Vagina (tissue), 2 donors: ENCODE measurements around the gene ZNF248. TPM values are rescaled to one million over a fixed set of nuclear protein-coding genes. Genes with fewer than 3 reads are reported as not detected.

Experiments
- DNase-seq, 2 donors: peaks; one replicate each; pipeline ENCODE4 v3.0.0-alpha.2; 2017; ENCODE audit errors: extremely low spot score in 2 of 2
- H3K27ac ChIP-seq: fragments of 200-600 bp; sonication (generic); one replicate; pipeline ENCODE4 v1.5.1; 2019
- H3K27me3 ChIP-seq: fragments of 200-600 bp; sonication (generic); one replicate; pipeline ENCODE4 v1.5.1; 2019
- H3K36me3 ChIP-seq, 2 donors: fragments of 200-600 bp; sonication (generic); one replicate each; pipeline ENCODE4 v1.5.1; 2017 to 2019
- H3K4me1 ChIP-seq: fragments of 200-600 bp; sonication (generic); one replicate; pipeline ENCODE4 v1.5.1; 2019
- H3K4me3 ChIP-seq, 2 donors: fragments of 200-600 bp; sonication (generic); 1 replicate in 1 of 2; 2 replicates in 1 of 2; pipeline ENCODE4 v1.5.1; 2016 to 2019
- H3K9me3 ChIP-seq: fragments of 200-600 bp; sonication (generic); one replicate; pipeline ENCODE4 v1.5.1; 2019
- POLR2A ChIP-seq, 2 donors: fragments of 450-650 bp; IDR thresholded peaks; one replicate each; pipeline ENCODE4 v1.6.1; 2017; ENCODE audit warnings: antibody characterized with exemption in 2 of 2, mild to moderate bottlenecking in 2 of 2, moderate library complexity in 2 of 2
- POLR2AphosphoS5 ChIP-seq, 2 donors: sonication (generic); formaldehyde crosslinking; IDR thresholded peaks; one replicate each; pipeline ENCODE4 v1.9.0; 2017; ENCODE audit warnings: antibody characterized with exemption in 2 of 2, mild to moderate bottlenecking in 2 of 2, low read depth in 1 of 2; ENCODE audit not compliant: insufficient read depth in 1 of 2
- intact Hi-C: fragments of 100-400 bp; cut with DNase I; formaldehyde crosslinking; loops from one replicate; pipeline ENCODE4 v1.15.1; 2023
- total RNA-seq: library from RNA; depleted of rRNA; stranded (reverse); fragments of >200 nt; gene quantifications from one replicate; pipeline ENCODE4 v1.2.3, GENCODE V29; 2016
- TF ChIP-seq, protein P1 (sequence below), 3 experiments: fragments of 450-650 bp in 2 of 3; fragments of 200-600 bp in 1 of 3; sonication (generic) in 1 of 3; IDR thresholded peaks; one replicate each; pipeline ENCODE4 v1.5.1; 2017 to 2019; ENCODE audit warnings: antibody characterized with exemption in 3 of 3, mild to moderate bottlenecking in 2 of 3, moderate library complexity in 2 of 3

The ZNF248 gene
- total RNA-seq, result 17.7 TPM

DNA sequence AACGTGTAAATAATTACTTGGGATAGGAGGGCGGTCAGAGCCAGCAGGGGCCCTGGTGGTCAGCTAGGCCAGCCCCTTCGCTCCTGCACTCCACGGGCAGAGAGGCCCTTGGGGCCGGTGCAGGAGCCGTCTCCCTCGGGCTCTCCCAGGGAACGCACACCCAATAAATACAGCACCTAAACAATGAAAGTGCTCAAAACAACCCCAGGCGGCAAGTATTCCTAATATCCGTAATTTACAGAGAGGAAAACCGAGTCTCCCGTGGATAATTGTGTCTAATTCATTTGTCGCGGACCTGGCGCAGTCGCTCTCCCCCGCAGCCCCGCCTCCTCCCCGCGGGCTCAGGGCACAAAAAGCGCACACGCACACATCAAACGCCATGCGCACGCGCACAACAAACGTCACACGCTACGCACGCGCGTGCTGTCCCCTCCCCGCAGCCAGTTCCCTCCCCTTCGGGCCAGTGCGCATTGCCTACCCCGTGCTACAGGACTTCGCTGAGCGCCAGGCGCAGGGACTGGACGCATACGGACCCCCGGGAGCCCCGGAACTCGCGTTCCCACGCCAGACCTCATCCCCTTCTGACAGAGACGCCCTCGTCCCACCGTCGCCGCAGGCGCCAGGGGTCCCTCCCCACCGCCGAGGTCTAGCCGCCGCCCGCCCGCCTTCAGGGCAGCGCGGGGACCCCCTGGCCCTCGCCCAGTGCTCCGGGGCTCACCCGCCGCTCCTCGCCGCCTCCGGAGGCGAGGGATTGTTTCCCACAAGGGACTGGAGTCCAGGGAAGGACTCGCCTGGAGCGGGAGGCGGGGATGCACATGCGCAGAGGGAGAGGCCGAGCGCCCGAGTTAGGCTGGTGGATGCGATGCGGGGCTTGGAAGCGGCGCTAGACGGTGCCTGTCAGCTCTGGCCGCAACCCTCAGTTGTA is at the start of gene ZNF248:
Gene ZNF248, minus strand, starts transcription at position 324 of the 925 bp plus-strand sequence. CDS start 1,300 bp downstream, outside the sequence.
- H3K27me3 ChIP-seq, result no peaks in the 10 kb centered on the region
- H3K4me1 ChIP-seq, result peaks cover 47% of the 10 kb centered on the region
- H3K9me3 ChIP-seq, result no peaks in the 10 kb centered on the region
- TF ChIP-seq, protein P1, sequence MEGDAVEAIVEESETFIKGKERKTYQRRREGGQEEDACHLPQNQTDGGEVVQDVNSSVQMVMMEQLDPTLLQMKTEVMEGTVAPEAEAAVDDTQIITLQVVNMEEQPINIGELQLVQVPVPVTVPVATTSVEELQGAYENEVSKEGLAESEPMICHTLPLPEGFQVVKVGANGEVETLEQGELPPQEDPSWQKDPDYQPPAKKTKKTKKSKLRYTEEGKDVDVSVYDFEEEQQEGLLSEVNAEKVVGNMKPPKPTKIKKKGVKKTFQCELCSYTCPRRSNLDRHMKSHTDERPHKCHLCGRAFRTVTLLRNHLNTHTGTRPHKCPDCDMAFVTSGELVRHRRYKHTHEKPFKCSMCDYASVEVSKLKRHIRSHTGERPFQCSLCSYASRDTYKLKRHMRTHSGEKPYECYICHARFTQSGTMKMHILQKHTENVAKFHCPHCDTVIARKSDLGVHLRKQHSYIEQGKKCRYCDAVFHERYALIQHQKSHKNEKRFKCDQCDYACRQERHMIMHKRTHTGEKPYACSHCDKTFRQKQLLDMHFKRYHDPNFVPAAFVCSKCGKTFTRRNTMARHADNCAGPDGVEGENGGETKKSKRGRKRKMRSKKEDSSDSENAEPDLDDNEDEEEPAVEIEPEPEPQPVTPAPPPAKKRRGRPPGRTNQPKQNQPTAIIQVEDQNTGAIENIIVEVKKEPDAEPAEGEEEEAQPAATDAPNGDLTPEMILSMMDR (IDR thresholded peaks at IDR 0.05), result peak in 1 of 3 experiments; percentile 27
- TF ChIP-seq POLR2A (IDR thresholded peaks at IDR 0.05) (peak; percentile 15 to 96), POLR2AphosphoS5 (IDR thresholded peaks at IDR 0.05; ENCODE audit: insufficient read depth in 1 of 2, low read depth in 1 of 2) (peak; percentile 92 to 98)
- intact Hi-C loops, result no loop called here
- peak within 1 kb of the TSS; percentile 100 for H3K27ac ChIP-seq
- peak within 1 kb of the TSS; percentile 91 to 92 for H3K4me3 ChIP-seq
- H3K36me3 ChIP-seq, result no peaks in the 10 kb centered on the region
- peak; percentile 96 to 97 for DNase-seq

DNA sequence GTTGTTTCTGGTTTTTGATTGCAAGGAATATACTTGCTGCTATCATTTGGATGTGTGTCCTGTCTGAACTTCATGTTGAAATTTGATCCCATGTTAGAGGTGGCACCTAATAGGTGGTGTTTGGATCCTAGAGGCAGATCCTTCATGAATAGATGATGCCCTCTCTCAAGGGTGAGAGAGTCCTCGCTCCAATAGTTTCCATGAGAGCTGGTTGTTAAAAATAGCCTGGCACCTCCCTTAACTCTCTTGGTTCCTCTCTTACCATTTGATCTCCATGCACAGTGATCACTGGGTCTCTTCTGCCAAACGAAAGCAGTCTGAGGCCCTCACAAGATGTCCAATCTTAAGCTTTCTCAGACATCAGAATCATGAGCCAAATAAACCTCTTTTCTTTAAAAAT is 49.0 kb upstream of the ZNF248 start:
- H3K9me3 ChIP-seq, result no peaks in the 10 kb centered on the region
- TF ChIP-seq POLR2A (IDR thresholded peaks at IDR 0.05), result no peak
- TF ChIP-seq, protein P1 (IDR thresholded peaks at IDR 0.05), result no peak
- TF ChIP-seq POLR2AphosphoS5 (IDR thresholded peaks at IDR 0.05; ENCODE audit: insufficient read depth in 1 of 2, low read depth in 1 of 2), result no peak
- no peaks in the 10 kb centered on the region for H3K36me3 ChIP-seq
- H3K4me1 ChIP-seq, result no peaks in the 10 kb centered on the region
- DNase-seq, result no peak
- no peak overlapping the region for H3K4me3 ChIP-seq
- H3K27me3 ChIP-seq, result no peaks in the 10 kb centered on the region
- no peak overlapping the region for H3K27ac ChIP-seq
- intact Hi-C loops, result no loop called here

DNA sequence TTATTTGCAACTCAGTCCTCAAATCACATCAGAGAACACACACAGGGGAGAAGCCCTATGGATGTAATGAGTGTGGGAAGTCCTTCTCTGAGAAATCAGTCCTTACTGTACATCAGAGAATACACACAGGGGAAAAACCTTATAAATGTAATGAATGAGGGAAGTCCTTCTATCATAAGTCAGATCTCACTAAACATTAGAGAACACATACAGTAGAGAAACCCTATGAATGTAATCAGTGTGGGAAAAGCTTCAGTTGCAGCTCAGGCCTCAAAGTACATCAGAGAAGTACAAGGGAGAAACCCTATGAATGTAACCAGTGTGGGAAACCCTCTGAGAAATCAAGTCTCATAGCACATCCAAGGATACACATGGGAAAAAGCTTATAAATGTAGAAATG is 39.0 kb upstream of the ZNF248 start:
- DNase-seq, result no peak
- Histone ChIP-seq H3K4me3 (no peak overlapping the region), H3K4me1 (no peaks in the 10 kb centered on the region), H3K9me3 (peaks cover 18% of the 10 kb centered on the region), H3K36me3 (no peaks in the 10 kb centered on the region), H3K27me3 (no peaks in the 10 kb centered on the region), H3K27ac (no peak overlapping the region)
- intact Hi-C loops, result no loop called here
- no peak for TF ChIP-seq POLR2AphosphoS5 (IDR thresholded peaks at IDR 0.05; ENCODE audit: insufficient read depth in 1 of 2, low read depth in 1 of 2)
- no peak for TF ChIP-seq POLR2A (IDR thresholded peaks at IDR 0.05)
- TF ChIP-seq, protein P1 (IDR thresholded peaks at IDR 0.05), result no peak

DNA sequence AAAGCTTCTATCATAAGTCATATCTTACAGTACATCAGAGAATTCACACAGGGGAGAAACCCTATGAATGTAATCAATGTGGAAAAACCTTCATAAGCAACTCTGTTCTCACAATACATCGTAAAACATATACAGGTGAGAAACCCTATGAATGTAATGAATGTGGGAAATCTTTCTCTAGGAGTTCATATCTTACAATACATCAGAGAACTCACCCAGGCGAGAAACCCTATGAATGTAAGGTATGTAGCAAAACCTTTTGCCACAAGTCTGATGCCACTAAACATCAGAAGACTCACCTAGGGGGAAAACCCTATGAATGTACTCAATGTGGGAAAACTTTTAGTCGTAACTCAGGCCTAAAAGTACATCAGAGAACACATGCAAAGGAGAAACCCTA is 38.3 kb upstream of the ZNF248 start:
- H3K27ac ChIP-seq, result no peak overlapping the region
- H3K36me3 ChIP-seq, result no peaks in the 10 kb centered on the region
- H3K4me3 ChIP-seq, result no peak overlapping the region
- intact Hi-C loops, result no loop called here
- H3K4me1 ChIP-seq, result no peaks in the 10 kb centered on the region
- no peak for DNase-seq
- peaks cover 18% of the 10 kb centered on the region for H3K9me3 ChIP-seq
- TF ChIP-seq, protein P1 (IDR thresholded peaks at IDR 0.05), result no peak
- TF ChIP-seq POLR2AphosphoS5 (IDR thresholded peaks at IDR 0.05; ENCODE audit: insufficient read depth in 1 of 2, low read depth in 1 of 2) (no peak), POLR2A (IDR thresholded peaks at IDR 0.05) (no peak)
- H3K27me3 ChIP-seq, result no peaks in the 10 kb centered on the region

DNA sequence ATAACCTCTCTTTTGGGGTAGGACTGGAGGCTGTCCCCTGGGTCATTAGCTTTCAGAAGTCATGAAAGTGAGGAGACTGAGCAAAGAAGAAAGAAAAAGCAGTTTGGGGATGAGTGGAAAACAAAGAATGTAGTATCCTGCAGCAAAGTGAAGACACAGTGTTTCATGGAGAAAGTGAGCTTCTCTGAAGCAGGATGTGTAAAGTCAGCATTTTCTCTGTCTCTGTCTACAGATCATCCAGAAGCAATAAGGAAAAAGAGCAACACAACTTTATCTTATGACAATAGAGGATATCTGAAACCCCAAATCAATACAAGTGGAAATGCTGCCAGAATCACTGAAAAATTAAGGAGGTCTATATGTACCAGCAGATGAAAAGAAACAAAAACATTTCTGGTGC is 28.4 kb upstream of the ZNF248 start:
- Histone ChIP-seq H3K27me3 (no peaks in the 10 kb centered on the region), H3K27ac (no peak overlapping the region), H3K4me1 (no peaks in the 10 kb centered on the region), H3K9me3 (no peaks in the 10 kb centered on the region), H3K36me3 (no peaks in the 10 kb centered on the region), H3K4me3 (no peak overlapping the region)
- TF ChIP-seq POLR2A (IDR thresholded peaks at IDR 0.05), result no peak
- TF ChIP-seq, protein P1 (IDR thresholded peaks at IDR 0.05), result no peak
- no peak for TF ChIP-seq POLR2AphosphoS5 (IDR thresholded peaks at IDR 0.05; ENCODE audit: insufficient read depth in 1 of 2, low read depth in 1 of 2)
- no peak for DNase-seq
- intact Hi-C loops, result no loop called here
